RCC 7860 (cell line): Measurements from ENCODE around the gene MUC5AC.
"Not testable (repeated sequence)": the region's sequence is repeated elsewhere in the genome, so short reads cannot be mapped to it uniquely, and the experiment has no call there.

Source experiments
- DNase-seq: peaks from one replicate; pipeline ENCODE4 v3.0.0-alpha.2; 2015; ENCODE audit warnings: low spot score
- FAIRE-seq: peaks from 2 replicates; lab custom pipeline; 2012; peaks lifted over from hg19 to GRCh38; lab: Jason Lieb, UNC

Gene MUC5AC

DNA sequence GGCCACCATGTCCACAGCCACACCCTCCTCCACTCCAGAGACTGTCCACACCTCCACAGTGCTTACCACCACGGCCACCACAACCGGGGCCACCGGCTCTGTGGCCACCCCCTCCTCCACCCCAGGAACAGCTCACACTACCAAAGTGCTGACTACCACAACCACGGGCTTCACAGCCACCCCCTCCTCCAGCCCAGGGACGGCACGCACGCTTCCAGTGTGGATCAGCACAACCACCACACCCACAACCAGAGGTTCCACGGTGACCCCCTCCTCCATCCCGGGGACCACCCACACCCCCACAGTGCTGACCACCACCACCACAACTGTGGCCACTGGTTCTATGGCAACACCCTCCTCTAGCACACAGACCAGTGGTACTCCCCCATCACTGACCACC lies 86.8 kb downstream of the MUC5AC start:
- DNase-seq, FAIRE-seq: not testable (repeated sequence)

DNA sequence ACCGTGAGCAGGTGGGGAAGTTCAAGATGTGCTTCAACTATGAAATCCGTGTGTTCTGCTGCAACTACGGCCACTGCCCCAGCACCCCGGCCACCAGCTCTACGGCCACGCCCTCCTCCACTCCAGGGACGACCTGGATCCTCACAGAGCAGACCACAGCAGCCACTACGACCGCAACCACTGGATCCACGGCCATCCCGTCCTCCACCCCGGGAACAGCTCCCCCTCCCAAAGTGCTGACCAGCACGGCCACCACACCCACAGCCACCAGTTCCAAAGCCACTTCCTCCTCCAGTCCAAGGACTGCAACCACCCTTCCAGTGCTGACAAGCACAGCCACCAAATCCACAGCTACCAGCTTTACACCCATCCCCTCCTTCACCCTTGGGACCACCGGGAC lies 88.0 kb downstream of the MUC5AC start:
- not testable (repeated sequence) for DNase-seq, FAIRE-seq

DNA sequence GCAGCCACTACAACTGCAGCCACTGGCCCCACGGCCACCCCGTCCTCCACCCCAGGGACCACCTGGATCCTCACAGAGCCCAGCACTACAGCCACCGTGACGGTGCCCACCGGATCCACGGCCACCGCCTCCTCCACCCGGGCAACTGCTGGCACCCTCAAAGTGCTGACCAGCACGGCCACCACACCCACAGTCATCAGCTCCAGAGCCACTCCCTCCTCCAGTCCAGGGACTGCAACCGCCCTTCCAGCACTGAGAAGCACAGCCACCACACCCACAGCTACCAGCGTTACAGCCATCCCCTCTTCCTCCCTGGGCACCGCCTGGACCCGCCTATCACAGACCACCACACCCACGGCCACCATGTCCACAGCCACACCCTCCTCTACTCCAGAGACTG lies 88.5 kb downstream of the MUC5AC start:
- not testable (repeated sequence) for DNase-seq, FAIRE-seq

DNA sequence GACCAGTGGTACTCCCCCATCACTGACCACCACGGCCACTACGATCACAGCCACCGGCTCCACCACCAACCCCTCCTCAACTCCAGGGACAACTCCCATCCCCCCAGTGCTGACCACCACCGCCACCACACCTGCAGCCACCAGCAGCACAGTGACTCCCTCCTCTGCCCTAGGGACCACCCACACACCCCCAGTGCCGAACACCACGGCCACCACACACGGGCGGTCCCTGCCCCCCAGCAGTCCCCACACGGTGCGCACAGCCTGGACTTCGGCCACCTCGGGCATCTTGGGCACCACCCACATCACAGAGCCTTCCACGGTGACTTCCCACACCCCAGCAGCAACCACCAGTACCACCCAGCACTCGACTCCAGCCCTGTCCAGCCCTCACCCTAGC lies 89.3 kb downstream of the MUC5AC start:
- not testable (repeated sequence) for DNase-seq, FAIRE-seq

DNA sequence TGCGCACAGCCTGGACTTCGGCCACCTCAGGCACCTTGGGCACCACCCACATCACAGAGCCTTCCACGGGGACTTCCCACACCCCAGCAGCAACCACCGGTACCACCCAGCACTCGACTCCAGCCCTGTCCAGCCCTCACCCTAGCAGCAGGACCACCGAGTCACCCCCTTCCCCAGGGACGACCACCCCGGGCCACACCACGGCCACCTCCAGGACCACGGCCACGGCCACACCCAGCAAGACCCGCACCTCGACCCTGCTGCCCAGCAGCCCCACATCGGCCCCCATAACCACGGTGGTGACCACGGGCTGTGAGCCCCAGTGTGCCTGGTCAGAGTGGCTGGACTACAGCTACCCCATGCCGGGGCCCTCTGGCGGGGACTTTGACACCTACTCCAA lies 91.2 kb downstream of the MUC5AC start:
- not testable (repeated sequence) for DNase-seq, FAIRE-seq

DNA sequence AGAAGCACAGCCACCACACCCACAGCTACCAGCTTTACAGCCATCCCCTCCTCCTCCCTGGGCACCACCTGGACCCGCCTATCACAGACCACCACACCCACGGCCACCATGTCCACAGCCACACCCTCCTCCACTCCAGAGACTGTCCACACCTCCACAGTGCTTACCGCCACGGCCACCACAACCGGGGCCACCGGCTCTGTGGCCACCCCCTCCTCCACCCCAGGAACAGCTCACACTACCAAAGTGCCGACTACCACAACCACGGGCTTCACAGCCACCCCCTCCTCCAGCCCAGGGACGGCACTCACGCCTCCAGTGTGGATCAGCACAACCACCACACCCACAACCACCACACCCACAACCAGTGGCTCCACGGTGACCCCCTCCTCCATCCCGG lies 92.7 kb downstream of the MUC5AC start:
- FAIRE-seq, DNase-seq: not testable (repeated sequence)
